Measurements from ENCODE around the gene LIMS1. TPM values are rescaled to one million over a fixed set of nuclear protein-coding genes. Genes with fewer than 3 reads are reported as not detected.
A peak's percentile ranks its signal among the peaks of the same experiment; 100 is the strongest.
"Not testable (repeated sequence)": the region's sequence is repeated elsewhere in the genome, so short reads cannot be mapped to it uniquely, and the experiment has no call there.

Gene LIMS1
- polyA plus RNA-seq, 3 donors = 44.0 to 130 (median 124) TPM

GRCh38 chr2:108594982-108595464 is 60.8 kb downstream of the LIMS1 start:
- Mint-ChIP-seq H3K36me3 (peaks cover 29 to 33% of the 10 kb centered on the region in 2 donors), H3K4me3 (peak overlapping the region; percentile 24 to 59), H3K4me1 (peaks cover 72% of the 10 kb centered on the region), H3K9me3 (peaks cover 0 to 2% (median 0%) of the 10 kb centered on the region in 7 donors), H3K27me3 (ENCODE audit: low read depth in 3 of 3) (no peaks in the 10 kb centered on the region), H3K27ac (peak overlapping the region; percentile 95 to 100 (median 96))
- H3K79me2 ChIP-seq (ENCODE audit: insufficient read depth, low read length) = peaks cover 79% of the 10 kb centered on the region
- intact Hi-C loops (cut with micrococcal nuclease) = loop anchor here (2.0 to 5.0 kb wide), 2 partner anchors 42 to 47 kb away; no protein-coding TSS in a partner anchor
- H4K20me1 ChIP-seq (ENCODE audit: insufficient read depth, low read length) = no peaks in the 10 kb centered on the region
- H3K4me3 ChIP-seq (replicated peaks in 1 of 3; ENCODE audit: low read depth in 2 of 3, low read length in 3 of 3) = peak overlapping the region in 1 of 3 experiments; percentile 34
- no peaks in the 10 kb centered on the region for H3K36me3 ChIP-seq (replicated peaks in 1 of 2; ENCODE audit: control insufficient read depth in 1 of 2, insufficient read depth in 2 of 2, low read length in 2 of 2)
- H3K9ac ChIP-seq (ENCODE audit: insufficient read depth, low read length, poor library complexity, severe bottlenecking) = peak overlapping the region; percentile 70
- H2AFZ ChIP-seq (ENCODE audit: insufficient read depth, low read depth, low read length, poor library complexity, severe bottlenecking) = no peak overlapping the region
- H3K27me3 ChIP-seq (ENCODE audit: control insufficient read depth in 2 of 2, insufficient read depth in 2 of 2, low read length in 2 of 2) = no peaks in the 10 kb centered on the region
- H3K27ac ChIP-seq (ENCODE audit: low read depth in 1 of 2, low read length in 2 of 2) = peak overlapping the region; percentile 70 to 99
- H3K9me3 ChIP-seq (replicated peaks in 1 of 2; ENCODE audit: control insufficient read depth in 1 of 2, insufficient read depth in 1 of 2, low read length in 2 of 2) = no peaks in the 10 kb centered on the region
- TF ChIP-seq CTCF (IDR thresholded peaks at IDR 0.05) = no peak
- peak overlapping the region; percentile 48 for H3K4me2 ChIP-seq (replicated peaks; ENCODE audit: extremely low read depth, low read length, poor library complexity, severe bottlenecking)
- H3K4me1 ChIP-seq (ENCODE audit: control insufficient read depth in 1 of 2, insufficient read depth in 2 of 2, low read length in 2 of 2) = peaks cover 67 to 72% of the 10 kb centered on the region in 2 donors
- no CpG with 5 or more reads among the region's 4 CpGs for WGBS (ENCODE audit: insufficient coverage)
- DNase-seq = peak; percentile 67 to 73 (median 70)

GRCh38 chr2:108595771-108596170 is 61.5 kb downstream of the LIMS1 start:
- intact Hi-C loops (cut with micrococcal nuclease) = loop anchor here in 1 of 2 donors (2.0 kb wide), 1 partner anchor 41 kb away; no protein-coding TSS in a partner anchor
- H3K27me3 Mint-ChIP-seq (ENCODE audit: low read depth in 3 of 3); H3K36me3 ChIP-seq (replicated peaks in 1 of 2; ENCODE audit: control insufficient read depth in 1 of 2, insufficient read depth in 2 of 2, low read length in 2 of 2); H2AFZ ChIP-seq (ENCODE audit: insufficient read depth, low read depth, low read length, poor library complexity, severe bottlenecking); H3K9ac ChIP-seq (ENCODE audit: insufficient read depth, low read length, poor library complexity, severe bottlenecking); H3K9me3 ChIP-seq (replicated peaks in 1 of 2; ENCODE audit: control insufficient read depth in 1 of 2, insufficient read depth in 1 of 2, low read length in 2 of 2); H3K9me3 Mint-ChIP-seq; DNase-seq; H4K20me1 ChIP-seq (ENCODE audit: insufficient read depth, low read length); H3K27me3 ChIP-seq (ENCODE audit: control insufficient read depth in 2 of 2, insufficient read depth in 2 of 2, low read length in 2 of 2): not testable (repeated sequence)
- 20% methylated on average over 1 of the region's 4 CpGs for WGBS (ENCODE audit: insufficient coverage)
- peaks cover 64% of the 10 kb centered on the region for H3K4me1 Mint-ChIP-seq
- H3K4me2 ChIP-seq (replicated peaks; ENCODE audit: extremely low read depth, low read length, poor library complexity, severe bottlenecking) = peak overlapping the region; percentile 48
- H3K4me1 ChIP-seq (ENCODE audit: control insufficient read depth in 1 of 2, insufficient read depth in 2 of 2, low read length in 2 of 2) = peaks cover 61 to 65% of the 10 kb centered on the region in 2 donors
- H3K36me3 Mint-ChIP-seq = peaks cover 32 to 38% of the 10 kb centered on the region in 2 donors
- peak overlapping the region in 1 of 2 donors; percentile 99 for H3K27ac ChIP-seq (ENCODE audit: low read depth in 1 of 2, low read length in 2 of 2)
- H3K27ac Mint-ChIP-seq = peak overlapping the region; percentile 95 to 100 (median 96)
- H3K4me3 ChIP-seq (replicated peaks in 1 of 3; ENCODE audit: low read depth in 2 of 3, low read length in 3 of 3) = peak overlapping the region in 1 of 3 experiments; percentile 34
- H3K79me2 ChIP-seq (ENCODE audit: insufficient read depth, low read length) = peaks cover 77% of the 10 kb centered on the region
- H3K4me3 Mint-ChIP-seq = peak overlapping the region in 1 of 2 donors; percentile 24

All from CD14-positive monocyte (primary cell).